AG09319 (cell line): ENCODE results near the gene GRID1.

ENCODE experiments used
- DNase-seq: peaks from one replicate; pipeline ENCODE4 v3.0.0-alpha.2; 2010; ENCODE audit warnings: low read depth; ENCODE audit errors: extremely low read depth
- CTCF ChIP-seq: IDR thresholded peaks from 2 replicates; pipeline ENCODE4 v1.5.1; 2011; ENCODE audit warnings: low read depth, mild to moderate bottlenecking, inconsistent platforms, low read length, moderate library complexity

The GRID1 gene

DNA sequence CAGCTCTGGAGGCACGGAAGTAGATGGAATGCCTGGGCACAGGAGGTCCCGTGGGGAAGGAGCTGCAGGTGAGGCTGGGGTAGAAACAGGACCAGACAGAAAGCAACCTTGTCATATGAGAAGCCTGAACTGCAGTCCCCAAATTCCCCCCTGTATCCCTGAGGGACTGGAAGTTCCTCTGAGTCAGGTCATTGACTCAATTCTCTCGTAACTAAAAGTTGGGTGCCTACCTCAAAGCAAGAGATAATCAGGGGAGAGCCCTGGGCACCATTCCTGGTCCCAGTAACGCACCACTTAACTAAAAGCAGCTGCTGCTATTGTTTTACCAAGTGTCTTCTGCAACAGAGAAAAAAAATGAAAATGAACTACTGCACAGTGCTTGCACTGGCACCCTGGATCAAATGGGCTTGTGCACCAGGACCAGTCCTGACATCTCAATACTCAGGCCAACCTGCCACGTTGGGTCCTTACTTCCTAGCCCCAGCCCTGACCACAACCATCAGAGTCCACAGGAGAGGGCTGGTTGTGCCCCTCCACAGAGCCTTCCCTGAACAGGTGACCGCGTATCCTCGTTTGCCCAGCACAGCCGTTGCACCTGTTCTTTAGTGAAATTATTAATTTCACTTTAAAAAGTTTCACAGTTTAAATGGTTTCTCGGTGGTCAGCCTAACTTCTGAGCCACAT is 79.3 kb downstream of the GRID1 start:
- no peak for TF ChIP-seq CTCF

GRCh38 chr10:86286236-86287109 is 80.1 kb downstream of the GRID1 start:
- no peak for TF ChIP-seq CTCF
- no peak for DNase-seq

More for the DNA sequence above, 79.3 kb downstream of the GRID1 start:
- no peak for DNase-seq

- no peak for TF ChIP-seq CTCF
- DNase-seq: no peak
Observed at GRCh38 chr10:86285136-86285790, 81.3 kb downstream of the GRID1 start.

DNA sequence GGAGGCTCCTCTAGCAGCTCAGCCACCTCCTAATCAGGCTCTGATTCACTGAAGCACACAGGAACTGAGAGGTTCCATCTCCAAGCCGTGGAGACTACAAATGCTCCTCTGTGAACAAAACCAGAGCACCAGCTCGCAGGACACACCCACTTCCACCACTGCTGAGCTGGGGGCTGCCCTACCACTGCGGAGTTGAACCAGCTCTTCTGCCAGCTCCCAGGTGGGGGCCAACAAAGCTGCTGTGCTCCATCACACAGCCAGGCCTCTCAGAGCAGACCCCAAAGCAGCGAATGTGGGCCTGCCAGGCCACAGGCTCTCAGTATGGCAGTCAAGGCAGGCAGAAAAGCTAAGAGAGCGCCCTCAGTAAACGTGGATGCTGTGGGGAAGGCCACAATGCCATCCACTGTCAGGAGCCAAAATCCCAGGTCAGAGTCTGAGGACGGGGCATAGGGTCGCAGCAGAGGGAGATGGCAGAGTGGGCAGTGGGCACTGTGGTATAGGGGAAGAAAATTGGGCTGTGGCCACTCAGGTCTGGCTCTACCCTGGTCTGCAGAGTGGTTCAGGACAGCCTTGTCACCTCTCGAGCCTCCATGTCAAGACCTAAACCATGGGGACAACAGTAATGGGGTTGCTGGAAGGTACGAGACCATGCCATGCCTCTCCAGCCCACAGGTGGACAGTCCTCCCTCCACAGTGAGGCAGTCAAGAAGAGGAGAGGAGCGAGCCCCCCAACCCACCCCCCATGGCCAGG is 82.1 kb downstream of the GRID1 start:
- no peak for TF ChIP-seq CTCF
- DNase-seq: no peak

GRCh38 chr10:86283466-86284287 is 82.9 kb downstream of the GRID1 start:
- no peak for DNase-seq
- no peak for TF ChIP-seq CTCF

DNA sequence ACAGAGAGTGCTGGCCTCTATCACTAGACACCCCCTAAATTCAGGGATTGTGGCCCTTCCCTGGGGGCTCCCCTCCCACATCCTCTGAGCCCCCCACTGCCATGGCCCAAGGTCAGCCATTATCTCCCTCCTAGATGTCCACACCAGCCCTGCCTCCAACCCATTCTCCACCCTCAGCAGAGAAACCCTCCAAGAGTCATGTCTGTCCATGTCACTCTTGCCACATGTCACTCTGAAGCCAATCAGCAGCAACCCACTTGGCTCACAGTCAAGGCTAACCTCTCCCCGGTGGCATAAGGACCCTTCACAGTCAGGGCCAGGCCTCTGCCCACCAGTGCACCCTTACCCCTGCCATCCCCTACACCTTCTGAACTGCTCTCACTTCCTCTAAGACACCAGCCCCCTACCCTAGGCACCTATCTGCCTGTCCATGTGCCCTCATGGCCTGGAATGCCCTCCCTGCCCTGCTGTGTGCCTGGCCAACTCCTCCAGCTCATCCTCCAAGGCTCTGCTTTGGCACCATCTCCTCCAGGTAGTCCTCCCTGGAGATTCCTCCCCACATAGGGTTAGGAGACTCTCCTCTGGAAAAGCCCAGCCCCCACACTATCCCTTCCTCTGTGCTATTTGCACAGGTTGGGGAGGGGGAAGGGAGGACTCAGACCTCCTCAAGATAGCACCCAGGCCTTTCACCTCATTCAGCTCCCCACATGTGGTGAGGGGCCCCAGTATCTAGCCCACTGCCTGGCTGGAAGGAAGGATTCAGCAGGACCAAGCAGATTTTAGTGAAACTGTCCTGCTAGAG is 83.7 kb downstream of the GRID1 start:
- no peak for DNase-seq
- no peak for TF ChIP-seq CTCF
